ENCODE results near the gene ELF1.

DNA sequence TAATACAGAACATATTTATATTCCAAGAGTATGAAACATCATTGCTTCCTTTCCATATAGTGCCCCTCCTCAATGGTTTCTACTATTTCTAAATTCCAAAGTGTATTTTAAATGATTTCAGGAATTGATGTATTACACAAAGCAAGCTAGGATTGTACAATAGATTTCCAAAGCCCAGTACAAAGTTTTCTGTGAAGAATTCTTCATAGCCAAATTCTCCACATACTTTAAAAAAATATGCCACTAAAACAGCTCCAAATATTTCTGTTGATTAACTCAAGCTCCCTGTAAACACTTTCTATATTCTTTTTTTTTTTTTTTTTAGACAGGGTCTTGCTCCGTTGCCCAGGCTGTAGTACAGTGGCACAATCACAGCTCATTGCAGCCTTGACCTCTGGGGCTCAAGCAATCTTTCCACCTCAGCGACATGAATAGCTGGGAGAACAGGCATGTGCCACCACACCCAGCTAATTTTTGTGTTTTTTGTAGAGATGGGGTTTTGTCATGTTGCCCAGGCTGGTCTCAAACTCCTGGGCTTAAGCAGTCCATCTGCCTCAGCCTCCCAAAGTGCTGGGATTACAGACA lies 50.6 kb downstream of the ELF1 start:
- TF ChIP-seq EZH2 (IDR thresholded peaks at IDR 0.05; ENCODE audit: low read depth, low read length, severe bottlenecking) (no peak), TAF1 (IDR thresholded peaks at IDR 0.05; ENCODE audit: low read depth, low read length) (no peak), MAFK (IDR thresholded peaks at IDR 0.05; ENCODE audit: low read depth, low read length) (no peak), BCL11A (IDR thresholded peaks at IDR 0.05; ENCODE audit: low read depth in 2 of 2, low read length in 2 of 2) (no peak), POLR2A (IDR thresholded peaks at IDR 0.05; ENCODE audit: control extremely low read depth in 1 of 2, low read depth in 2 of 2, low read length in 2 of 2) (no peak), GTF2F1 (IDR thresholded peaks at IDR 0.05; ENCODE audit: borderline replicate concordance, low read depth, low read length) (no peak), BACH1 (IDR thresholded peaks at IDR 0.05; ENCODE audit: low read length) (no peak), USF2 (IDR thresholded peaks at IDR 0.05; ENCODE audit: low read length) (no peak), RAD21 (IDR thresholded peaks at IDR 0.05 in 1 of 2, conservative IDR thresholded peaks at IDR 0.05 in 1 of 2; ENCODE audit: low read depth in 2 of 2, low read length in 2 of 2) (no peak), SIN3A (conservative IDR thresholded peaks at IDR 0.05 in 1 of 2, IDR thresholded peaks at IDR 0.05 in 1 of 2; ENCODE audit: low read depth in 1 of 2, low read length in 2 of 2) (no peak), SP1 (IDR thresholded peaks at IDR 0.05; ENCODE audit: low read depth, low read length) (no peak), YY1 (IDR thresholded peaks at IDR 0.05; ENCODE audit: low read depth, low read length) (no peak)
- TF ChIP-seq, protein P1, sequence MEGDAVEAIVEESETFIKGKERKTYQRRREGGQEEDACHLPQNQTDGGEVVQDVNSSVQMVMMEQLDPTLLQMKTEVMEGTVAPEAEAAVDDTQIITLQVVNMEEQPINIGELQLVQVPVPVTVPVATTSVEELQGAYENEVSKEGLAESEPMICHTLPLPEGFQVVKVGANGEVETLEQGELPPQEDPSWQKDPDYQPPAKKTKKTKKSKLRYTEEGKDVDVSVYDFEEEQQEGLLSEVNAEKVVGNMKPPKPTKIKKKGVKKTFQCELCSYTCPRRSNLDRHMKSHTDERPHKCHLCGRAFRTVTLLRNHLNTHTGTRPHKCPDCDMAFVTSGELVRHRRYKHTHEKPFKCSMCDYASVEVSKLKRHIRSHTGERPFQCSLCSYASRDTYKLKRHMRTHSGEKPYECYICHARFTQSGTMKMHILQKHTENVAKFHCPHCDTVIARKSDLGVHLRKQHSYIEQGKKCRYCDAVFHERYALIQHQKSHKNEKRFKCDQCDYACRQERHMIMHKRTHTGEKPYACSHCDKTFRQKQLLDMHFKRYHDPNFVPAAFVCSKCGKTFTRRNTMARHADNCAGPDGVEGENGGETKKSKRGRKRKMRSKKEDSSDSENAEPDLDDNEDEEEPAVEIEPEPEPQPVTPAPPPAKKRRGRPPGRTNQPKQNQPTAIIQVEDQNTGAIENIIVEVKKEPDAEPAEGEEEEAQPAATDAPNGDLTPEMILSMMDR (IDR thresholded peaks at IDR 0.05; ENCODE audit: control extremely low read depth in 1 of 3, insufficient read depth in 1 of 3, low read depth in 1 of 3, low read length in 3 of 3) = no peak
- TF ChIP-seq, protein P2, sequence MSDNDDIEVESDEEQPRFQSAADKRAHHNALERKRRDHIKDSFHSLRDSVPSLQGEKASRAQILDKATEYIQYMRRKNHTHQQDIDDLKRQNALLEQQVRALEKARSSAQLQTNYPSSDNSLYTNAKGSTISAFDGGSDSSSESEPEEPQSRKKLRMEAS (IDR thresholded peaks at IDR 0.05) = no peak
